Activated CD4-positive, alpha-beta T cell treated with anti-CD3 and anti-CD28 coated beads, Interleukin-2, amount 10 ng/mL, durations not matched to agents 7 days and 5 days (primary cell): ENCODE results near the gene FAM72C. TPM values are rescaled to one million over a fixed set of nuclear protein-coding genes. Genes with fewer than 3 reads are reported as not detected.
A peak's percentile ranks its signal among the peaks of the same experiment; 100 is the strongest.
"Not testable (repeated sequence)": the region's sequence is repeated elsewhere in the genome, so short reads cannot be mapped to it uniquely, and the experiment has no call there.

Source experiments
- CTCF ChIA-PET: fragments of 350-600 bp; sonication (Branson Sonifier 250); formaldehyde crosslinking; loops from one replicate; lab custom pipeline; 2021; ENCODE audit warnings: antibody characterized with exemption; lab: Charles Lee
- POLR2A ChIA-PET: fragments of 350-600 bp; sonication (Branson Sonifier 250); formaldehyde crosslinking; loops from one replicate; lab custom pipeline; 2021; ENCODE audit warnings: antibody characterized with exemption; lab: Charles Lee
- DNase-seq: peaks from one replicate; pipeline ENCODE4 v3.0.0-alpha.2; 2020
- H3K27ac Mint-ChIP-seq: one replicate; pipeline ENCODE4 v1.8.0; 2021; ENCODE audit warnings: mild to moderate bottlenecking, moderate library complexity, mixed read lengths
- H3K27me3 Mint-ChIP-seq: one replicate; pipeline ENCODE4 v1.8.0; 2021; ENCODE audit warnings: mixed read lengths
- H3K36me3 Mint-ChIP-seq: one replicate; pipeline ENCODE4 v1.8.0; 2021; ENCODE audit warnings: low read depth, mixed read lengths
- H3K4me1 Mint-ChIP-seq: one replicate; pipeline ENCODE4 v1.8.0; 2021; ENCODE audit warnings: mixed read lengths
- H3K4me3 Mint-ChIP-seq: one replicate; pipeline ENCODE4 v1.8.0; 2021; ENCODE audit warnings: mild to moderate bottlenecking, moderate library complexity, mixed read lengths
- H3K9me3 Mint-ChIP-seq: one replicate; pipeline ENCODE4 v1.8.0; 2021; ENCODE audit warnings: mixed read lengths
- total RNA-seq, 2 experiments: library from RNA; stranded (reverse); gene quantifications; one replicate each; pipeline ENCODE4 v1.2.3, GENCODE V29; 2021

FAM72C gene
- total RNA-seq, 2 experiments from 2014 or later, result 10.2 to 11.1 TPM

DNA sequence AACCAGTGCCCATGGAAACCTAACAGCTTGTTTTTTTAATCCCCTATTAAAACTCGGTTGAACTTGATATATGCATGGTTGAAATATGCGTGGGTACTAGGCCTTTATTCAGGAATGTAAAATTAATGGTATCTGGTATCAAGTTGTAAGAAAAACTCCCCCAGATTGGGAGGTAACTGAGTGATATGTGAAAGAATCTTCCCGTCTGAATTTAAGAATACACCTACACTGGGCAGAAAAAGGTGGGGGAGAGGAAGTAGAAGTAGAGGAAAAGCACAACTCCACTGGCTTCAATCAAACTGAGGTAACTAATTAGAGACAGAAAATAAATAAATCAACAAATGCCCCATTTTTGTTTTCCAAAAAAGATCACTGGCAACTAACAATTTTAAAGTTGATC, 15.9 kb downstream of the FAM72C start:
- H3K36me3 Mint-ChIP-seq, H3K27me3 Mint-ChIP-seq, DNase-seq, H3K4me3 Mint-ChIP-seq, CTCF ChIA-PET, POLR2A ChIA-PET, H3K4me1 Mint-ChIP-seq, H3K27ac Mint-ChIP-seq, H3K9me3 Mint-ChIP-seq: not testable (repeated sequence)

GRCh38 chr1:143952913-143953312, 18.9 kb downstream of the FAM72C start:
- CTCF ChIA-PET, H3K36me3 Mint-ChIP-seq, POLR2A ChIA-PET, H3K9me3 Mint-ChIP-seq, H3K4me3 Mint-ChIP-seq, H3K27me3 Mint-ChIP-seq, H3K4me1 Mint-ChIP-seq, DNase-seq, H3K27ac Mint-ChIP-seq: not testable (repeated sequence)

DNA sequence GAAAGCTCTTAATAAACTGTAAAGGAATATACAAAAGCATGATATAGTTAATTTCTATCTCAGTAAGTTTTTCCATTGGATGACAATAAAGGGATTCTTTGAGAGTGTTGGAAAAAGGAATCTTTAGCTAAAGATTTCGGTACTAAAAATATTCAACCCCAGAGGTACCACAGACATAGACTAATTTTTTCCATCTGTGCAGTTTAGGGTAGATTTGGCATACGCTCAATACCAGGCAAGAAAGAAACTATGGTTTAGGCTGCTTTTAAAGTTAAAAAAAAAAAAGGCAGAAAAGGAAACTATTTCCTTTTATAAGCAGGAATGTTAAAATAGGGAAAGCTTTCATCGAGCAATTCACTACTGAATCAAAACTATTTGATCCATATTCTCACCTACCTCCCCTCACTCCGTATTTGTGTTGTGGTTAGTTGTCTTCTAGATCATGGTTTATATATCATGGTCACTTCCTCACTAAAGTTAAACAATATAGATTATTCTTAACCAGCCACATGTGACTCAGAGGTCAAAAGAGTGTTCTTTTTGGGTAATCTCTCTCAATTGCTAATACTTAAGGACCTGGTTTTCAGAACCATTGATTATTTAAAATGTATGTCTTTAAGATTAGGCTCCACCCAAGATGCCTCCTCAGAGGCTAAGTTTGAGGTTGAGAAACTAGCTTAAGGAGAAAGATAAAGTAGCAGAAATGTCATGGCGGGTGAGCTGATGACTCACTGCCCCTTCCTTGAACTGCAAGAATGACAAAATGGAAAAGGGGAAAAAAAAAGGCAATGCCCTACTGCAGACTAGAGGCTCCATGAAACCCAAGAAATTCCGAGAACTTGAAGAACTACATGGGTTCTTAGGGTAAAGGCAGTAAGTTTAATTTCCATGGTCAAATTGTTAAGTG, 20.0 kb downstream of the FAM72C start:
- POLR2A ChIA-PET, H3K27me3 Mint-ChIP-seq, H3K27ac Mint-ChIP-seq, H3K36me3 Mint-ChIP-seq, CTCF ChIA-PET, DNase-seq, H3K4me1 Mint-ChIP-seq, H3K4me3 Mint-ChIP-seq, H3K9me3 Mint-ChIP-seq: not testable (repeated sequence)

DNA sequence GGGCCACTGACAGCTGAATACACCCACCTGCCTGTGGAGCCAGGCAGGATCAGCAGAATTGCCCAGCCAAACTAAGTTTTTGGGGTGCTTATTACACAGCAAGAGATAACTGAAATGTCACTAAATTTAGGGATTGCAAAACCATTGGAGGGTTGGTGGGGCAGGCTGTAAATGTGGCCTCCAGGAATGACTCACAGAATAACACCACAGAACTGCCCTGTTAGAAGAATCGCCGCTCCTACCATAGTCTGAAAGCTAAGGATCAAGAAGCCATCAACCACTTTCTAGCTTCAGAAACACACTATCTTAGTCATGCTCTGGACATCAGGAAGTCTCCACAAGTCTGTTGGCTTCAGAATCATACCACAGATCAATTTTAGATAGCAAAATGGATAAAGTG, 24.0 kb downstream of the FAM72C start:
- H3K36me3 Mint-ChIP-seq, DNase-seq, H3K4me3 Mint-ChIP-seq, H3K27me3 Mint-ChIP-seq, POLR2A ChIA-PET, CTCF ChIA-PET, H3K9me3 Mint-ChIP-seq, H3K27ac Mint-ChIP-seq, H3K4me1 Mint-ChIP-seq: not testable (repeated sequence)

- H3K4me3 Mint-ChIP-seq, H3K27ac Mint-ChIP-seq, CTCF ChIA-PET, H3K27me3 Mint-ChIP-seq, H3K9me3 Mint-ChIP-seq, POLR2A ChIA-PET, H3K4me1 Mint-ChIP-seq, DNase-seq, H3K36me3 Mint-ChIP-seq: not testable (repeated sequence)
Observed at GRCh38 chr1:143945253-143945652, 26.5 kb downstream of the FAM72C start.

- CTCF ChIA-PET, POLR2A ChIA-PET, H3K27ac Mint-ChIP-seq, H3K36me3 Mint-ChIP-seq, DNase-seq, H3K27me3 Mint-ChIP-seq, H3K9me3 Mint-ChIP-seq, H3K4me3 Mint-ChIP-seq, H3K4me1 Mint-ChIP-seq: not testable (repeated sequence)
Observed at GRCh38 chr1:143944576-143945240, 27.1 kb downstream of the FAM72C start.

GRCh38 chr1:143943319-143943978, 28.3 kb downstream of the FAM72C start:
- H3K27ac Mint-ChIP-seq, H3K27me3 Mint-ChIP-seq, CTCF ChIA-PET, H3K4me1 Mint-ChIP-seq, DNase-seq, H3K9me3 Mint-ChIP-seq, H3K36me3 Mint-ChIP-seq, POLR2A ChIA-PET, H3K4me3 Mint-ChIP-seq: not testable (repeated sequence)

- POLR2A ChIA-PET, H3K27me3 Mint-ChIP-seq, DNase-seq, H3K36me3 Mint-ChIP-seq, H3K9me3 Mint-ChIP-seq, CTCF ChIA-PET, H3K4me1 Mint-ChIP-seq, H3K27ac Mint-ChIP-seq, H3K4me3 Mint-ChIP-seq: not testable (repeated sequence)
Observed at GRCh38 chr1:143942238-143942860, 29.4 kb downstream of the FAM72C start.

DNA sequence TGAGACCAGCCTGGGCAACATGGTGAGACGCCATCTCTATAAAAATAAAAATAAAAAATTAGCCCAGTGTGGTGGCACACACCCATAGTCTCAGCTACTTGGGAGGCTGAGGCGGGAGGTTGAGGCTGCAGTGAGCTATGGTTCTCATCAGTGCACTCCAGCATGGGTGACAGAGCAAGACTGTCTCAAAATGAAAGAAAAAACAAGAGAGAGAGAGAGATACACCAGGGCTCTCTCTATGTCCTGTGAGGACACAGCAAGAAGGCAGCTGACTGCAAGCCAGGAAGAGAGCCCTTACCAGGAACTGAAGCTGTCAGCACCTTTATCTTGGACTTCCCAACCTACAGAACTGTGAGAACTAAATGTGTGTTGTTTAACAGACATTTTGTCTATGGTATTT, 32.1 kb downstream of the FAM72C start:
- CTCF ChIA-PET, POLR2A ChIA-PET, DNase-seq, H3K9me3 Mint-ChIP-seq, H3K36me3 Mint-ChIP-seq, H3K4me3 Mint-ChIP-seq, H3K4me1 Mint-ChIP-seq, H3K27ac Mint-ChIP-seq, H3K27me3 Mint-ChIP-seq: not testable (repeated sequence)

- CTCF ChIA-PET, H3K4me3 Mint-ChIP-seq, H3K27me3 Mint-ChIP-seq, H3K36me3 Mint-ChIP-seq, POLR2A ChIA-PET, H3K27ac Mint-ChIP-seq, DNase-seq, H3K9me3 Mint-ChIP-seq, H3K4me1 Mint-ChIP-seq: not testable (repeated sequence)
Observed at GRCh38 chr1:143938922-143939321, 32.9 kb downstream of the FAM72C start.

DNA sequence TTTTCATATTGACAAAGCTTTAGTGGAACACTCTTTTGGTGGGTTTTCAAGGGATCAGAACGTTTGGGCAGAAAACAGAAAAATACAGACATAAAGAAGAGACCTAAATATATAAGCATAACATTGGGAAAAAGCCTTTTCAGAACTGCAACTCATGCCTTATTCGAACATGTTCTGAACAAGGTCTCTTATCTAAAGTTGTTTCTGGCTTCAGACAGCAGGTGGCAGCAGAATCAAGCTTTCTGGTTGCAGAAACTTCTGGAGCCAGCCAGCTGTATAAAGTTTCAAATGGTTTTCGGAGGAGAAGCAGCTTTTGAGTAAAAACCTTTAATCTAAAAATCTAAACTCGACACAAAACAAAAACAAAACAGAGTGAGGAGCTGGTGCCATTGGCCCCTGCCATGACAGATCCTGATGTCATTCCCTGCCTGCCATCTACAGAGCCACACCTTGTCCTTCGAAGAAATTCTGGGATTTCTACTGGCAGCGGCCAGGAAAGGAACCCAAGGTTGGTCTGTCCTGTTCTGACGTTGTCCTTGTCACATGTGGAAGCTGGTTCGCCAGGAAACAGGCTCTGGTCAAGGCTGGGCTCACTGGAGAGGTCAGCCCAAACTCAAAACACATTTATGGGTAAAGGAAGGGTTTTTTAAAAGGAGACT, 35.2 kb downstream of the FAM72C start:
- CTCF ChIA-PET, H3K27ac Mint-ChIP-seq, H3K4me1 Mint-ChIP-seq, H3K36me3 Mint-ChIP-seq, H3K9me3 Mint-ChIP-seq, H3K27me3 Mint-ChIP-seq, H3K4me3 Mint-ChIP-seq, POLR2A ChIA-PET: not testable (repeated sequence)
- DNase-seq, result peak; percentile 58

- H3K36me3 Mint-ChIP-seq, H3K4me1 Mint-ChIP-seq, CTCF ChIA-PET, H3K9me3 Mint-ChIP-seq, H3K27ac Mint-ChIP-seq, H3K27me3 Mint-ChIP-seq, POLR2A ChIA-PET, H3K4me3 Mint-ChIP-seq, DNase-seq: not testable (repeated sequence)
Observed at GRCh38 chr1:143919127-143919526, 52.7 kb downstream of the FAM72C start.

GRCh38 chr1:143918552-143918951, 53.2 kb downstream of the FAM72C start:
- POLR2A ChIA-PET, H3K36me3 Mint-ChIP-seq, CTCF ChIA-PET, H3K4me3 Mint-ChIP-seq, DNase-seq, H3K27me3 Mint-ChIP-seq, H3K4me1 Mint-ChIP-seq, H3K27ac Mint-ChIP-seq, H3K9me3 Mint-ChIP-seq: not testable (repeated sequence)
